H9 (cell line): ENCODE measurements around the gene ARHGEF16. TPM values are rescaled to one million over a fixed set of nuclear protein-coding genes. Genes with fewer than 3 reads are reported as not detected.

Experiments
- DNase-seq: peaks from one replicate; pipeline ENCODE4 v3.0.0-alpha.2; 2017
- H2AFZ ChIP-seq: one replicate; pipeline ENCODE4 v1.6.1; 2013; ENCODE audit warnings: mild to moderate bottlenecking, low read length, control low read depth, moderate library complexity
- H2AK5ac ChIP-seq: 2 replicates; pipeline ENCODE4 v1.6.1; 2013; ENCODE audit warnings: low read length, control low read depth, mixed read lengths; ENCODE audit not compliant: insufficient read length
- H2BK120ac ChIP-seq: one replicate; pipeline ENCODE4 v1.6.1; 2013; ENCODE audit warnings: low read depth, mild to moderate bottlenecking, low read length, control low read depth, inconsistent platforms; ENCODE audit not compliant: poor library complexity, severe bottlenecking
- H2BK12ac ChIP-seq: 2 replicates; pipeline ENCODE4 v1.6.1; 2013; ENCODE audit warnings: low read length, control low read depth, mixed read lengths, low read depth; ENCODE audit not compliant: insufficient read length
- H2BK15ac ChIP-seq: 2 replicates; pipeline ENCODE4 v1.6.1; 2013; ENCODE audit warnings: low read depth, low read length, control low read depth
- H2BK20ac ChIP-seq: one replicate; pipeline ENCODE4 v1.6.1; 2013; ENCODE audit warnings: low read depth, mild to moderate bottlenecking, low read length, control low read depth, inconsistent platforms; ENCODE audit not compliant: poor library complexity, severe bottlenecking
- H2BK5ac ChIP-seq: 2 replicates; pipeline ENCODE4 v1.6.1; 2013; ENCODE audit warnings: low read length, control low read depth, mixed read lengths; ENCODE audit not compliant: insufficient read length
- H3K14ac ChIP-seq: 2 replicates; pipeline ENCODE4 v1.6.1; 2013; ENCODE audit warnings: low read length, control low read depth; ENCODE audit not compliant: insufficient read depth
- H3K18ac ChIP-seq: 2 replicates; pipeline ENCODE4 v1.6.1; 2013; ENCODE audit warnings: low read depth, mild to moderate bottlenecking, mixed read lengths, low read length, control low read depth; ENCODE audit not compliant: insufficient read length
- H3K23ac ChIP-seq: 2 replicates; pipeline ENCODE4 v1.6.1; 2013; ENCODE audit warnings: low read length, control low read depth, mixed read lengths, low read depth; ENCODE audit not compliant: insufficient read length
- H3K23me2 ChIP-seq: 2 replicates; pipeline ENCODE4 v1.6.1; 2013; ENCODE audit warnings: low read depth, mild to moderate bottlenecking, mixed read lengths, low read length, control low read depth; ENCODE audit not compliant: insufficient read length, poor library complexity, severe bottlenecking
- H3K27ac ChIP-seq: 2 replicates; pipeline ENCODE4 v1.5.1; 2013; ENCODE audit warnings: low read length, control low read depth, mixed read lengths, low read depth; ENCODE audit not compliant: insufficient read length
- H3K27me3 ChIP-seq: 2 replicates; pipeline ENCODE4 v1.6.1; 2013; ENCODE audit warnings: low read length, control low read depth, inconsistent platforms; ENCODE audit not compliant: insufficient read depth
- H3K4ac ChIP-seq: 2 replicates; pipeline ENCODE4 v1.6.1; 2013; ENCODE audit warnings: low read depth, mild to moderate bottlenecking, control low read depth, inconsistent platforms, low read length, moderate library complexity
- H3K4me1 ChIP-seq: 2 replicates; pipeline ENCODE4 v1.6.1; 2013; ENCODE audit warnings: low read length, control low read depth, inconsistent platforms; ENCODE audit not compliant: insufficient read depth
- H3K4me2 ChIP-seq: 2 replicates; pipeline ENCODE4 v1.6.1; 2013; ENCODE audit warnings: low read length, control low read depth, mixed read lengths; ENCODE audit not compliant: insufficient read length, insufficient read depth
- H3K56ac ChIP-seq: 2 replicates; pipeline ENCODE4 v1.6.1; 2013; ENCODE audit warnings: low read depth, mild to moderate bottlenecking, mixed read lengths, low read length, control low read depth; ENCODE audit not compliant: insufficient read length
- H3K79me1 ChIP-seq: 2 replicates; pipeline ENCODE4 v1.6.1; 2013; ENCODE audit warnings: low read depth, mild to moderate bottlenecking, moderate library complexity, low read length, control low read depth, inconsistent platforms; ENCODE audit not compliant: insufficient read depth, poor library complexity, severe bottlenecking
- H3K79me2 ChIP-seq: 2 replicates; pipeline ENCODE4 v1.6.1; 2013; ENCODE audit warnings: low read length, control low read depth, inconsistent platforms; ENCODE audit not compliant: insufficient read depth
- H3K9ac ChIP-seq: 2 replicates; pipeline ENCODE4 v1.6.1; 2013; ENCODE audit warnings: low read length, control low read depth, mixed read lengths; ENCODE audit not compliant: insufficient read length; ENCODE audit errors: extremely low read depth
- H3K9me3 ChIP-seq: one replicate; pipeline ENCODE4 v1.6.1; 2013; ENCODE audit warnings: low read depth, low read length, inconsistent platforms; ENCODE audit not compliant: control insufficient read depth
- H3T11ph ChIP-seq: one replicate; pipeline ENCODE4 v1.6.1; 2013; ENCODE audit warnings: mild to moderate bottlenecking, low read length, control low read depth, inconsistent platforms
- H4K20me1 ChIP-seq: one replicate; pipeline ENCODE4 v1.6.1; 2013; ENCODE audit not compliant: control insufficient read depth, insufficient read length, insufficient read depth
- H4K5ac ChIP-seq: 2 replicates; pipeline ENCODE4 v1.6.1; 2013; ENCODE audit warnings: low read depth, mild to moderate bottlenecking, mixed read lengths, low read length, control low read depth; ENCODE audit not compliant: insufficient read length
- H4K8ac ChIP-seq: replicated peaks from 2 replicates; pipeline ENCODE4 v1.6.1; 2013; ENCODE audit warnings: low read length, control low read depth, mixed read lengths, low read depth; ENCODE audit not compliant: insufficient read length
- H4K91ac ChIP-seq: 2 replicates; pipeline ENCODE4 v1.6.1; 2013; ENCODE audit warnings: low read depth, mild to moderate bottlenecking, moderate library complexity, mixed read lengths, low read length, control low read depth; ENCODE audit not compliant: insufficient read length
- H3K27ac Mint-ChIP-seq, 3 experiments: 2 replicates in 2 of 3; 3 replicates in 1 of 3; pipeline ENCODE4 v1.8.0; 2020 to 2021; ENCODE audit warnings: mixed read lengths in 3 of 3, mild to moderate bottlenecking in 1 of 3, moderate library complexity in 1 of 3
- H3K27me3 Mint-ChIP-seq: 2 replicates; pipeline ENCODE4 v1.8.0; 2021; ENCODE audit warnings: low read depth, mild to moderate bottlenecking, moderate library complexity, mixed read lengths
- H3K36me3 Mint-ChIP-seq, 3 experiments: 2 replicates in 2 of 3; 3 replicates in 1 of 3; pipeline ENCODE4 v1.8.0; 2020 to 2021; ENCODE audit warnings: low read depth in 3 of 3, mixed read lengths in 3 of 3; ENCODE audit not compliant: insufficient read depth in 1 of 3
- H3K4me1 Mint-ChIP-seq, 2 experiments: 2 replicates each; pipeline ENCODE4 v1.8.0; 2020; ENCODE audit warnings: mixed read lengths in 2 of 2
- H3K4me3 Mint-ChIP-seq, 2 experiments: 2 replicates in 1 of 2; 3 replicates in 1 of 2; pipeline ENCODE4 v1.8.0; 2020 to 2021; ENCODE audit warnings: mild to moderate bottlenecking in 2 of 2, mixed read lengths in 2 of 2, moderate library complexity in 1 of 2
- H3K9me3 Mint-ChIP-seq, 2 experiments: 2 replicates in 1 of 2; 3 replicates in 1 of 2; pipeline ENCODE4 v1.8.0; 2020; ENCODE audit warnings: mild to moderate bottlenecking in 2 of 2, mixed read lengths in 2 of 2, moderate library complexity in 1 of 2
- WGBS: extraction: QIAGEN DNeasy Blood & Tissue Kit; methylation state at CpG from one replicate; pipeline ENCODE4 v1.1.7; 2013; ENCODE audit warnings: missing lambda C conversion rate, low lambda C conversion rate, mixed read lengths; ENCODE audit not compliant: insufficient read length; ENCODE audit errors: extremely low coverage; 5-methylcytosine and 5-hydroxymethylcytosine counted together
- total RNA-seq: library from RNA; stranded (reverse); gene quantifications from 2 replicates; pipeline ENCODE4 v1.2.1, GENCODE V29; 2021
- TF ChIP-seq, protein P1 (sequence below): fragments of 200-600 bp; sonication (generic); conservative IDR thresholded peaks from 3 replicates; pipeline ENCODE4 v1.8.0; 2021; ENCODE audit warnings: antibody characterized with exemption, mild to moderate bottlenecking

ARHGEF16 gene
- total RNA-seq, 1 experiment from 2014 or later = 48.5 TPM

DNA sequence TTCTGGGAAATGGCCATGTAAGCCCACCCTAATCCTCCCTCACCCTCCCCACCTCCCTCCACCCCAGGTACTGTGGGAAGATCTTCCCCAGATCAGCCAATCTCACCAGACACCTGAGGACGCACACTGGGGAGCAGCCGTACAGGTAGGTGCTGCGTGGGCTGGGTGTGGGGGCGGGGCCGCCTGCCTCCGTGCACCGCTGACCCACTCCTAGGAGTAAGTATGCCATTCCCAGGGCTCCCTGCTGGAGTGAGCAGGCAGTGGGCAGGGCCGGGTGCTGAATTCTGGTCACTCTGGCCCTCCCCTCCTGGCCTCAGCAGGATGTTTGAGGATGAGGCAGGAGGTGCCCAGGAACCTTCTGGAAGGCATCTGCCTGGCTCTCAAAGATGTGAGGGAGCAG, 35.9 kb upstream of the ARHGEF16 start:
- H2BK15ac ChIP-seq = no peak overlapping the region

More for the DNA sequence above, 35.9 kb upstream of the ARHGEF16 start:
- Histone ChIP-seq H2AK5ac (no peak overlapping the region), H2BK5ac (no peak overlapping the region), H3K4me2 (no peak overlapping the region), H3K18ac (no peak overlapping the region), H3K23ac (no peak overlapping the region), H3K27me3 (no peaks in the 10 kb centered on the region), H3K9me3 (peaks cover 7% of the 10 kb centered on the region), H3K27ac (no peak overlapping the region), H3K23me2 (no peaks in the 10 kb centered on the region), H2BK120ac (no peak overlapping the region), H3K56ac (no peak overlapping the region), H2BK12ac (no peak overlapping the region), H2BK20ac (no peak overlapping the region), H2AFZ (no peak overlapping the region), H3K79me1 (no peaks in the 10 kb centered on the region), H4K91ac (no peak overlapping the region), H4K5ac (no peak overlapping the region), H3T11ph (no peak overlapping the region), H3K14ac (no peak overlapping the region), H3K4ac (no peak overlapping the region), H3K79me2 (no peaks in the 10 kb centered on the region), H3K9ac (no peak overlapping the region), H4K8ac (no peak overlapping the region), H4K20me1 (no peaks in the 10 kb centered on the region), H3K4me1 (no peaks in the 10 kb centered on the region)
- H3K36me3 Mint-ChIP-seq = peaks cover 0 to 9% (median 4%) of the 10 kb centered on the region in 3 experiments; a peak in 4 of 7 replicates
- H3K9me3 Mint-ChIP-seq = peaks cover 10 to 12% of the 10 kb centered on the region in 2 experiments
- no CpG with 5 or more reads among the region's 8 CpGs for WGBS
- H3K4me1 Mint-ChIP-seq = no peaks in the 10 kb centered on the region; a peak in 1 of 4 replicates
- no peak overlapping the region for H3K4me3 Mint-ChIP-seq
- DNase-seq = no peak
- H3K27me3 Mint-ChIP-seq = peaks cover 4% of the 10 kb centered on the region
- TF ChIP-seq, protein P1, sequence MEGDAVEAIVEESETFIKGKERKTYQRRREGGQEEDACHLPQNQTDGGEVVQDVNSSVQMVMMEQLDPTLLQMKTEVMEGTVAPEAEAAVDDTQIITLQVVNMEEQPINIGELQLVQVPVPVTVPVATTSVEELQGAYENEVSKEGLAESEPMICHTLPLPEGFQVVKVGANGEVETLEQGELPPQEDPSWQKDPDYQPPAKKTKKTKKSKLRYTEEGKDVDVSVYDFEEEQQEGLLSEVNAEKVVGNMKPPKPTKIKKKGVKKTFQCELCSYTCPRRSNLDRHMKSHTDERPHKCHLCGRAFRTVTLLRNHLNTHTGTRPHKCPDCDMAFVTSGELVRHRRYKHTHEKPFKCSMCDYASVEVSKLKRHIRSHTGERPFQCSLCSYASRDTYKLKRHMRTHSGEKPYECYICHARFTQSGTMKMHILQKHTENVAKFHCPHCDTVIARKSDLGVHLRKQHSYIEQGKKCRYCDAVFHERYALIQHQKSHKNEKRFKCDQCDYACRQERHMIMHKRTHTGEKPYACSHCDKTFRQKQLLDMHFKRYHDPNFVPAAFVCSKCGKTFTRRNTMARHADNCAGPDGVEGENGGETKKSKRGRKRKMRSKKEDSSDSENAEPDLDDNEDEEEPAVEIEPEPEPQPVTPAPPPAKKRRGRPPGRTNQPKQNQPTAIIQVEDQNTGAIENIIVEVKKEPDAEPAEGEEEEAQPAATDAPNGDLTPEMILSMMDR = no peak
- no peak overlapping the region for H3K27ac Mint-ChIP-seq
